Ectodermal cell (in vitro differentiated cells): ENCODE measurements around the gene CTSS. TPM values are rescaled to one million over a fixed set of nuclear protein-coding genes. Genes with fewer than 3 reads are reported as not detected.

Source experiments
- H3K27ac ChIP-seq: 2 replicates; pipeline ENCODE4 v1.7.0; 2013; ENCODE audit warnings: mild to moderate bottlenecking, low read depth, low read length; ENCODE audit not compliant: insufficient read depth, poor library complexity, severe bottlenecking
- H3K27me3 ChIP-seq: 2 replicates; pipeline ENCODE4 v1.7.0; 2013; ENCODE audit warnings: mild to moderate bottlenecking, low read length; ENCODE audit not compliant: insufficient read depth, control insufficient read depth, poor library complexity, severe bottlenecking
- H3K36me3 ChIP-seq: one replicate; pipeline ENCODE4 v1.7.0; 2013; ENCODE audit warnings: low read length; ENCODE audit not compliant: control insufficient read depth, insufficient read depth
- H3K4me1 ChIP-seq: one replicate; pipeline ENCODE4 v1.7.0; 2013; ENCODE audit warnings: low read length; ENCODE audit not compliant: control insufficient read depth, insufficient read depth
- H3K4me3 ChIP-seq: 2 replicates; pipeline ENCODE4 v1.7.0; 2013; ENCODE audit warnings: low read depth, low read length, control low read depth; ENCODE audit not compliant: insufficient read depth
- H3K9me3 ChIP-seq: 2 replicates; pipeline ENCODE4 v1.7.0; 2013; ENCODE audit warnings: mild to moderate bottlenecking, low read length, moderate library complexity; ENCODE audit not compliant: control insufficient read depth
- WGBS, 2 experiments: methylation state at CpG; one replicate each; pipeline ENCODE4 v1.1.7; 2013; ENCODE audit warnings: missing lambda C conversion rate in 2 of 2; 5-methylcytosine and 5-hydroxymethylcytosine counted together
- polyA plus RNA-seq, 4 experiments: library from polyadenylated mRNA; stranded (reverse); fragments of 50-300 nt; gene quantifications; one replicate each; pipeline ENCODE4 v1.2.3, GENCODE V29; 2013

The CTSS gene
- not detected for polyA plus RNA-seq (2013, experiment 1 of 4)
- polyA plus RNA-seq (2013, experiment 2 of 4), result not detected
- not detected for polyA plus RNA-seq (2013, experiment 3 of 4)
- polyA plus RNA-seq (2013, experiment 4 of 4), result not detected

- H3K4me1 ChIP-seq, result no peaks in the 10 kb centered on the region
- H3K27me3 ChIP-seq, result no peaks in the 10 kb centered on the region
- no peaks in the 10 kb centered on the region for H3K9me3 ChIP-seq
- no peak within 1 kb of the TSS for H3K27ac ChIP-seq
- no peak within 1 kb of the TSS for H3K4me3 ChIP-seq
- H3K36me3 ChIP-seq, result no peaks in the 10 kb centered on the region
- 87 to 88% methylated on average over 4 of the region's 4 CpGs for WGBS, 2 experiments
Observed at GRCh38 chr1:150765296-150765976, at the start of gene CTSS. CTSS (minus strand) TSS chr1:150765778; CDS start chr1:150764763, 1,015 bp downstream.

GRCh38 chr1:150813028-150813707, 47.6 kb upstream of the CTSS start:
- 77 to 87% methylated on average over 5 of the region's 5 CpGs for WGBS, 2 experiments
- Histone ChIP-seq H3K27me3 (no peaks in the 10 kb centered on the region), H3K9me3 (no peaks in the 10 kb centered on the region), H3K4me1 (no peaks in the 10 kb centered on the region), H3K4me3 (no peak overlapping the region), H3K36me3 (peaks cover 39% of the 10 kb centered on the region), H3K27ac (no peak overlapping the region)

DNA sequence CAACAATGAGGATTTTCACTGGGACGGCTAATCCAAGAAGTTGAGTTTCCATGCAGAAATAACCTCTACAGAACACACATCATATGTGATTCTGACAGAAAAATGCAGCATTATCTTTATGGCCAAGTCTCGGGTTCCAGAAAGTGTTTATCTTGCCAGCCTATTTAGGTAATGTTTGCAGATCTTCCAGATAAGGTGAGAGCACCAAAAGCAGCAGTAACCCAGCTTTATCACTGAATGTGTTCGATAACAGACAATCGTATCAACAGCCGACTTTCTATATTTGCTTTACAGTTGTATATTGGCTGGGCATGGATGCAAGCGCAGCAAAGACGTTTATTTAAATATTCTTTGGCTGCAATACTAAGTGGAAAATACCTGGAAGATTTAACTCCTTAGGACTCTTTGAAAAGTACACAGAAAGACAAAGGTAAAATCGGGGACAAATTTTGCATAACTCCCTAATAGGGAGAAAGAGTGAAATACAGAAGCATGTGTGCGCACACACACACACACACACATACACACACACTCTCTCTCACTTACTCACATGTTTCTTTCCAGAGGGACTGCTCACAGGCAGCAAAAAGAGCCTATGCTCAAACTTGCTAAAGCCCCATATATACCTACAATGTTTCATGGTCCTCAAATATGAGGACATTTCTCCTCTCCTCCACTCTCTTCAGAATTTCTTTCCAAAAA, 45.5 kb upstream of the CTSS start:
- Histone ChIP-seq H3K9me3 (no peaks in the 10 kb centered on the region), H3K27ac (no peak overlapping the region), H3K27me3 (no peaks in the 10 kb centered on the region), H3K4me1 (no peaks in the 10 kb centered on the region), H3K4me3 (no peak overlapping the region), H3K36me3 (peaks cover 26% of the 10 kb centered on the region)
- 87 to 88% methylated on average over 9 of the region's 9 CpGs for WGBS, 2 experiments

DNA sequence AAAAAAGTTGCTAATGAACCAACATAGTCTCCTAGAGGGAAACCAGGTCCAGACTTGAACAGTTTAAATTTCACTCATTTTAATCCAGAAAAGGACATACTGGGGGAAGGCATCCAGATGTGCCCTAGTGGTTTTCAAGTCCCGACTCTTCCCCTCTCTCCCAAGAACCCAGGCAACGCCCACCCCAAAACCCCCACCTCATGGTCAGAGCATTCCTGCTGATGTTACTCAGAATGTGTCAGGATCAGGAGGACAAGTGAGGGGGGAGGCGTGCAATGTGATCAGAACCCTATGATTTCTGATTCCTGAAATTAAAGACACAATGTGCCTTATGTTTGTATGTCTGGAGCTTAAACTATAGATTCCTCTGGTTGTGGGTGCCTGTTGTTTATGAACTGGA, 44.1 kb upstream of the CTSS start:
- H3K4me3 ChIP-seq, result no peak overlapping the region
- no peaks in the 10 kb centered on the region for H3K9me3 ChIP-seq
- peaks cover 5% of the 10 kb centered on the region for H3K4me1 ChIP-seq
- WGBS, 2 experiments, result 86 to 95% methylated on average over 3 of the region's 3 CpGs
- peaks cover 21% of the 10 kb centered on the region for H3K36me3 ChIP-seq
- no peak overlapping the region for H3K27ac ChIP-seq
- no peaks in the 10 kb centered on the region for H3K27me3 ChIP-seq

GRCh38 chr1:150808846-150809245, 43.3 kb upstream of the CTSS start:
- Histone ChIP-seq H3K27me3 (no peaks in the 10 kb centered on the region), H3K9me3 (no peaks in the 10 kb centered on the region), H3K27ac (no peak overlapping the region), H3K36me3 (peaks cover 21% of the 10 kb centered on the region), H3K4me1 (peaks cover 5% of the 10 kb centered on the region), H3K4me3 (no peak overlapping the region)
- WGBS, 2 experiments, result 93% methylated on average over 2 of the region's 2 CpGs

DNA sequence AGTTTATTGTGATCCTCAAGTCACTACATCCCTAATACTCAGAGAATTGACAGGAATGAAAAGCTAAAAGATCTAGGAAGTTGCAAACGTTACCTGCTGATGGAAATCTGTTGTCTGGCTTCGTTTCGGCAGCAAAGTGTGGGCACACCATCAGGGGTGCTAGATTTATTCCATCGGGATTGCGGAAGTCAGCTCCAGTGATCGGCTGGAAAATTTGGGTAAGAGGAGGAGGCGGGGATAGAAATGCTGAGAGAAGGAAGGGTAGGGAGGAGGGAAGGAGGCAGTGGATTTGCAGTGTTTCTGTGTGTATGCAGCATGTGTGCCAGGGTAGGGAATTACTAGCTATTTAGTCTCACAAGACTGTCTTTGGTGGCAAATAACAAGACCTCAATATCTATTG, 42.5 kb upstream of the CTSS start, which contains the start of gene CTSK:
Gene CTSK, minus strand, starts transcription at position 140 of the 400 bp plus-strand sequence. CDS start 1,455 bp downstream, outside the sequence.
- 67 to 70% methylated on average over 7 of the region's 7 CpGs for WGBS, 2 experiments
- Histone ChIP-seq H3K27ac (no peak within 1 kb of the TSS), H3K36me3 (peaks cover 21% of the 10 kb centered on the region), H3K27me3 (no peaks in the 10 kb centered on the region), H3K9me3 (no peaks in the 10 kb centered on the region), H3K4me1 (peaks cover 5% of the 10 kb centered on the region), H3K4me3 (no peak within 1 kb of the TSS)

- Histone ChIP-seq H3K4me3 (no peak overlapping the region), H3K27me3 (no peaks in the 10 kb centered on the region), H3K27ac (no peak overlapping the region), H3K9me3 (no peaks in the 10 kb centered on the region), H3K36me3 (peaks cover 14% of the 10 kb centered on the region), H3K4me1 (peaks cover 5% of the 10 kb centered on the region)
- 75 to 83% methylated on average over 5 to 7 of the region's 7 CpGs for WGBS, 2 experiments
Observed at GRCh38 chr1:150807249-150808023, 41.9 kb upstream of the CTSS start.

DNA sequence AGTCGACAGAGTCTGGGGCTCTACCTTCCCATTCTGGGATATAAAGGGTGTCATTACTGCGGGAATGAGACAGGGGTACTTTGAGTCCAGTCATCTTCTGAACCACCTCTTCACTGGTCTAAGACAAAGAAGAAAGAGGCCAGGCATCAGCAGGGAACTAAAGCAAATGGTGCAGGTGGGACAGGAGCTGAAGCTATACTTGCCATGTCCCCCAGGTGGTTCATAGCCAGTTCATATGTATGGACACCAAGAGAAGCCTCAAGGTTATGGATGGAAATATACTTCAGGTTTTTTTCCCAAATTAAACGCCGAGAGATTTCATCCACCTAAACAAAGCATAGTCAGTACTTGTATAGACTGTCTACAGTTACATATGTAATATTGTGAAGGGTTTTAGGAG, 40.3 kb upstream of the CTSS start:
- H3K27ac ChIP-seq, result no peak overlapping the region
- peaks cover 5% of the 10 kb centered on the region for H3K4me1 ChIP-seq
- H3K4me3 ChIP-seq, result no peak overlapping the region
- no peaks in the 10 kb centered on the region for H3K9me3 ChIP-seq
- no peaks in the 10 kb centered on the region for H3K36me3 ChIP-seq
- H3K27me3 ChIP-seq, result no peaks in the 10 kb centered on the region
- WGBS, 2 experiments, result 90 to 96% methylated on average over 2 to 4 of the region's 4 CpGs

DNA sequence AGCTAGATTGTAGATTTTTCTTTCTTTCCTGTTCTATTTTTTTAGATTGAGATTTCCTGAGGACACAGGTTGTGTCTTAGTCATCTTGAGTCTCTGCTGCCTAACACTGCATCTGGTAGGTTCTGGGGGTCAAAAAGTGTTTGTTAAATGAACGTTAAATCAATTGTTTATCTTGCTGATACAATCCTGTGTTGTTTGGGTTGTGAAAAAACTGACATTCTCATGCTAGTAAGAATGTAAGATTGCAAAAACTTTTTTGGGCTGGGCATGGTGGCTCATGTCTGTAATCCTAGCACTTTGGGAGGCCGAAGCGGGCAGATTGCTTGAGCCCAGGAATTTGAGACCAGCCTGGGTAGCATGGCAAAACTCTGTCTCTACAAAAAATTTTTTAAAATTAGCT, 39.1 kb upstream of the CTSS start:
- 93 to 94% methylated on average over 3 of the region's 3 CpGs for WGBS, 2 experiments
- no peaks in the 10 kb centered on the region for H3K27me3 ChIP-seq
- no peak overlapping the region for H3K27ac ChIP-seq
- no peaks in the 10 kb centered on the region for H3K9me3 ChIP-seq
- peaks cover 10% of the 10 kb centered on the region for H3K4me1 ChIP-seq
- no peaks in the 10 kb centered on the region for H3K36me3 ChIP-seq
- no peak overlapping the region for H3K4me3 ChIP-seq
